Measurements from ENCODE around the gene SPDYA.

Gene SPDYA

DNA sequence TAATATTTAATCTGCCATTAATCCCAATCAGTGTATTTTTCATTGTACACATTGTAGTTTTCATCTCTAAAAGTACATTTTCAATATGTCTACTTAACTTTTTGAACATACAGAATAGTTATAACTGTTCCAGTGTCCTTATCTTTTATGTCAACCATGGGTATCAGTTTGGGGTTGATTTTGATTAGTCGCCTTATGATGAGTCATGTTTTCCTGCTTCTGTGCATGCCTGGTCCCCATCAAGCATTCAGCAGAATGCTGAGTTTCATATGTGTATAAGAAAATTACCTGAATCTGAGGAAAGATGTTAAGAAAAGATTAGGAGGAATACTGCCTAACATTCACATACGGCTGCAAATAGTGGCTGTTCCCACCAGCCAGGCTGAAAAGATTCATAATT is 17.7 kb downstream of the SPDYA start:
- Histone ChIP-seq H3K9ac (ENCODE audit: low read depth, low read length) (no peak overlapping the region), H3K27me3 (ENCODE audit: control insufficient read depth, insufficient read depth, low read length) (no peaks in the 10 kb centered on the region), H3K9me3 (replicated peaks; ENCODE audit: low read length) (no peaks in the 10 kb centered on the region), H3K4me3 (ENCODE audit: low read length) (no peak overlapping the region), H3K4me1 (ENCODE audit: control insufficient read depth, insufficient read depth, low read length) (no peaks in the 10 kb centered on the region), H3K4me2 (ENCODE audit: low read length) (no peak overlapping the region), H3K36me3 (ENCODE audit: insufficient read depth, low read length) (no peaks in the 10 kb centered on the region)

GRCh38 chr2:28833740-28834470 is 23.3 kb downstream of the SPDYA start:
- Histone ChIP-seq H3K9ac (ENCODE audit: low read depth, low read length) (no peak overlapping the region), H3K4me2 (ENCODE audit: low read length) (no peak overlapping the region), H3K4me1 (ENCODE audit: control insufficient read depth, insufficient read depth, low read length) (no peaks in the 10 kb centered on the region), H3K36me3 (ENCODE audit: insufficient read depth, low read length) (no peaks in the 10 kb centered on the region), H3K27me3 (ENCODE audit: control insufficient read depth, insufficient read depth, low read length) (no peaks in the 10 kb centered on the region), H3K9me3 (replicated peaks; ENCODE audit: low read length) (no peaks in the 10 kb centered on the region), H3K4me3 (ENCODE audit: low read length) (no peak overlapping the region)

GRCh38 chr2:28835781-28836180 is 25.1 kb downstream of the SPDYA start:
- Histone ChIP-seq H3K36me3 (ENCODE audit: insufficient read depth, low read length) (no peaks in the 10 kb centered on the region), H3K4me1 (ENCODE audit: control insufficient read depth, insufficient read depth, low read length) (no peaks in the 10 kb centered on the region), H3K9me3 (replicated peaks; ENCODE audit: low read length) (no peaks in the 10 kb centered on the region), H3K4me2 (ENCODE audit: low read length) (no peak overlapping the region), H3K27me3 (ENCODE audit: control insufficient read depth, insufficient read depth, low read length) (no peaks in the 10 kb centered on the region), H3K4me3 (ENCODE audit: low read length) (no peak overlapping the region), H3K9ac (ENCODE audit: low read depth, low read length) (no peak overlapping the region)

DNA sequence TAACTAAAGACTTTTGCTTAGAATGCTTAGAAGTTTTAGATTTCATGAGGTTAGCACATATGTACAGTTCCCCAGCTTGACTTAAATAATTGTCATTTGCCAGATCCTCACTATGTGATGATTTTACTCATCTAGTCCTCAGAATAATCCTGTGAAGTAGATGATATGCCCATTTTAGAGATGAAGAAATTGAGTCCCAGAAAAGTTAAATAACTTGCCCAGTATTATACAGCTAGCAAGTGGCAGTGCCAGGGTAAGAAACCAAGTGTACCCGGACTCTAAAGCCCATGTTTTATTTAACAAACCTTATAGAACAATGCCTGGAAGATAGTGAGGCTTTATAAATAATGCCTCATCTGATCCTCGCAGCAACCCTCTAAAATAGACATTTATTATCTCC is 28.3 kb downstream of the SPDYA start:
- no peak overlapping the region for H3K9ac ChIP-seq (ENCODE audit: low read depth, low read length)
- no peaks in the 10 kb centered on the region for H3K27me3 ChIP-seq (ENCODE audit: control insufficient read depth, insufficient read depth, low read length)
- H3K36me3 ChIP-seq (ENCODE audit: insufficient read depth, low read length): no peaks in the 10 kb centered on the region
- no peak overlapping the region for H3K4me3 ChIP-seq (ENCODE audit: low read length)
- no peaks in the 10 kb centered on the region for H3K4me1 ChIP-seq (ENCODE audit: control insufficient read depth, insufficient read depth, low read length)
- no peak overlapping the region for H3K4me2 ChIP-seq (ENCODE audit: low read length)
- no peaks in the 10 kb centered on the region for H3K9me3 ChIP-seq (replicated peaks; ENCODE audit: low read length)

DNA sequence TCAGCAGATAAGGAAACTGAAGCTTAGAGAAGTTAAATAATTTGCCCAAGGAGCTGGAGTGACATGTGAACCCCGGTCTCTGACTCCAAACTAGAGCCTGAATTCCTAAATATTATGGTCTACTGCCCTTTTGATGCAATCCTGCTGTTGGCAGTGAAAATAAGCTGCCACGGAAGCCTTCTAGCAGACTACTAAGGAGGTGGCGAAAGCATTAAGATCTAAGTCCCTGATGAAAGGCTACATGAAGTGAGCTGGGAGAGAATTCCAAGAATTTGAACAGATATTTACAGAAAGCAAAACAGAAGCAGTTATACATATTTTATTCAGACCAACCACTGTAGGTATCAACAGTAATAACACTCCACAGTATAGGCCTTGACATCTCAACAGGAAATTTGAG is 31.4 kb downstream of the SPDYA start:
- Histone ChIP-seq H3K4me2 (ENCODE audit: low read length) (no peak overlapping the region), H3K27me3 (ENCODE audit: control insufficient read depth, insufficient read depth, low read length) (no peaks in the 10 kb centered on the region), H3K4me3 (ENCODE audit: low read length) (no peak overlapping the region), H3K36me3 (ENCODE audit: insufficient read depth, low read length) (no peaks in the 10 kb centered on the region), H3K9me3 (replicated peaks; ENCODE audit: low read length) (no peaks in the 10 kb centered on the region), H3K9ac (ENCODE audit: low read depth, low read length) (no peak overlapping the region), H3K4me1 (ENCODE audit: control insufficient read depth, insufficient read depth, low read length) (no peaks in the 10 kb centered on the region)

GRCh38 chr2:28855193-28855592 is 44.6 kb downstream of the SPDYA start:
- no peak overlapping the region for H3K4me3 ChIP-seq (ENCODE audit: low read length)
- H3K9ac ChIP-seq (ENCODE audit: low read depth, low read length): no peak overlapping the region
- no peaks in the 10 kb centered on the region for H3K27me3 ChIP-seq (ENCODE audit: control insufficient read depth, insufficient read depth, low read length)
- no peaks in the 10 kb centered on the region for H3K9me3 ChIP-seq (replicated peaks; ENCODE audit: low read length)
- peaks cover 7% of the 10 kb centered on the region for H3K36me3 ChIP-seq (ENCODE audit: insufficient read depth, low read length)
- H3K4me1 ChIP-seq (ENCODE audit: control insufficient read depth, insufficient read depth, low read length): no peaks in the 10 kb centered on the region
- no peak overlapping the region for H3K4me2 ChIP-seq (ENCODE audit: low read length)

- H3K9me3 ChIP-seq (replicated peaks; ENCODE audit: low read length): no peaks in the 10 kb centered on the region
- peaks cover 7% of the 10 kb centered on the region for H3K36me3 ChIP-seq (ENCODE audit: insufficient read depth, low read length)
- no peak overlapping the region for H3K4me2 ChIP-seq (ENCODE audit: low read length)
- no peak overlapping the region for H3K4me3 ChIP-seq (ENCODE audit: low read length)
- H3K27me3 ChIP-seq (ENCODE audit: control insufficient read depth, insufficient read depth, low read length): no peaks in the 10 kb centered on the region
- no peaks in the 10 kb centered on the region for H3K4me1 ChIP-seq (ENCODE audit: control insufficient read depth, insufficient read depth, low read length)
- no peak overlapping the region for H3K9ac ChIP-seq (ENCODE audit: low read depth, low read length)
These were observed 45.3 kb downstream of the SPDYA start for GRCh38 chr2:28855977-28856376.

- no peaks in the 10 kb centered on the region for H3K27me3 ChIP-seq (ENCODE audit: control insufficient read depth, insufficient read depth, low read length)
- H3K36me3 ChIP-seq (ENCODE audit: insufficient read depth, low read length): peaks cover 11% of the 10 kb centered on the region
- peak overlapping the region; percentile 90 for H3K4me2 ChIP-seq (ENCODE audit: low read length)
- no peaks in the 10 kb centered on the region for H3K9me3 ChIP-seq (replicated peaks; ENCODE audit: low read length)
- H3K9ac ChIP-seq (ENCODE audit: low read depth, low read length): peak overlapping the region; percentile 84
- H3K4me3 ChIP-seq (ENCODE audit: low read length): peak overlapping the region; percentile 83
- peaks cover 15% of the 10 kb centered on the region for H3K4me1 ChIP-seq (ENCODE audit: control insufficient read depth, insufficient read depth, low read length)
These were observed 58.0 kb downstream of the SPDYA start for GRCh38 chr2:28868611-28869010.

DNA sequence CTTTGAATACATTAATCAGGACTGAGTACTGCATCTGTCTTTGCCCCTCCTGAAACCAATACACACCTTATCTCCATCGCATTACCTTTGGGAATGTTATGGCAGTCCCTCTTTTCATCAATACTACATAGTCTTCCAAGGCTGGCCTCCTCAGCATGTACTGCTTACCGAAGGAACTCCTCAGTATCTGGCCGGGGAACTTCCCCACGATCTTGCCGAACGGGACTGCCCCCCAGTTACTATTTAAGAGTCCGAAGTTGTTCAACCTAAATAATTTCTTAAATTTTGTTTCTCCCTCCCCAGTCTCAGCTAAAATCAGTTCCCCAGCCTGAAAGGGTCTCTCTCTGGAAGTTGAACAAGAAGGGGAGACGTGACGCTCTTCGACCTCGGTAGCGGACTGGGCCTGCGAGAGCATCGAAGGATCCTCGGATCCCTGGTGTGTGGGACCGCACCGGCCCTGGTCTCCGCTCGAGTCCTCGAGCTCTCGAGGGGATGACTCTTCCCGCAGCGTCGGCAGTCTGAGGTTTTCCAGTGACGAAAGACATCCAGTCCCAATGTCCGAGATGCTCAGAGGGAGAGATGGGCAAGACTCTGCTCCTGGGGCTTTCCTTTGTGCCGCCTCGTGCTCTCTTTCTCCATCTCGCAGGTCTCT is 59.0 kb downstream of the SPDYA start:
- H3K4me2 ChIP-seq (ENCODE audit: low read length): peak overlapping the region; percentile 90
- H3K4me3 ChIP-seq (ENCODE audit: low read length): peak overlapping the region; percentile 83
- H3K36me3 ChIP-seq (ENCODE audit: insufficient read depth, low read length): peaks cover 5% of the 10 kb centered on the region
- peak overlapping the region; percentile 84 for H3K9ac ChIP-seq (ENCODE audit: low read depth, low read length)
- no peaks in the 10 kb centered on the region for H3K9me3 ChIP-seq (replicated peaks; ENCODE audit: low read length)
- H3K27me3 ChIP-seq (ENCODE audit: control insufficient read depth, insufficient read depth, low read length): no peaks in the 10 kb centered on the region
- H3K4me1 ChIP-seq (ENCODE audit: control insufficient read depth, insufficient read depth, low read length): peaks cover 15% of the 10 kb centered on the region

- Histone ChIP-seq H3K9me3 (replicated peaks; ENCODE audit: low read length) (no peaks in the 10 kb centered on the region), H3K4me1 (ENCODE audit: control insufficient read depth, insufficient read depth, low read length) (peaks cover 15% of the 10 kb centered on the region), H3K4me3 (ENCODE audit: low read length) (peak within 1 kb of the TSS; percentile 83), H3K27me3 (ENCODE audit: control insufficient read depth, insufficient read depth, low read length) (peaks cover 2% of the 10 kb centered on the region), H3K36me3 (ENCODE audit: insufficient read depth, low read length) (no peaks in the 10 kb centered on the region), H3K9ac (ENCODE audit: low read depth, low read length) (peak within 1 kb of the TSS; percentile 84), H3K4me2 (ENCODE audit: low read length) (peak within 1 kb of the TSS; percentile 90)
These were observed 59.7 kb downstream of the SPDYA start, which contains the start of gene TRMT61B for GRCh38 chr2:28870146-28870891. TRMT61B (minus strand) TSS chr2:28870309; CDS start chr2:28870277, 32 bp downstream.

DNA sequence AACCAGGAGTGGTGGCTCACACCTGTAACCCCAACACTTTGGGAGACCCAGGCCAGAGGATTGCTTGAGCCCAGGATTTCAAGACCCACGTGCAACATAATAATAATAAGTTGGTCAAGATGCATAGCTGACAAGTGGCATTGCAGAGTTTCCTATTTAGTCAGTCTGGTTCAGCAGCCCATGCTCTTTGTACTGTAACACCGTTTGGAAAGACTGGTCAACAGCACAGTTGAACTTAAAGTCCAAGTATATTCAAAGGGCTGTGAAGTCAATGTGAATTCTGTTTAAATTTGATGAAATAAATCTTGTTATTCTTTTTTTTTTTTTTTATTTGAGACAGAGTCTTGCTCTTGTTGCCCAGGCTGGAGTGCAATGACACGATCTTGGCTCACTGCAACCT is 61.0 kb downstream of the SPDYA start:
- H3K4me1 ChIP-seq (ENCODE audit: control insufficient read depth, insufficient read depth, low read length): peaks cover 15% of the 10 kb centered on the region
- no peak overlapping the region for H3K4me3 ChIP-seq (ENCODE audit: low read length)
- no peak overlapping the region for H3K4me2 ChIP-seq (ENCODE audit: low read length)
- H3K9ac ChIP-seq (ENCODE audit: low read depth, low read length): no peak overlapping the region
- H3K27me3 ChIP-seq (ENCODE audit: control insufficient read depth, insufficient read depth, low read length): peaks cover 11% of the 10 kb centered on the region
- no peaks in the 10 kb centered on the region for H3K9me3 ChIP-seq (replicated peaks; ENCODE audit: low read length)
- H3K36me3 ChIP-seq (ENCODE audit: insufficient read depth, low read length): no peaks in the 10 kb centered on the region

Data from skeletal muscle satellite cell (primary cell).